AG08395 (cell line): ENCODE data around the gene HHEX.

Experiments
- DNase-seq: peaks from one replicate; pipeline ENCODE4 v3.0.0; 2012; ENCODE audit warnings: mixed read lengths, low spot score

Gene HHEX

DNA sequence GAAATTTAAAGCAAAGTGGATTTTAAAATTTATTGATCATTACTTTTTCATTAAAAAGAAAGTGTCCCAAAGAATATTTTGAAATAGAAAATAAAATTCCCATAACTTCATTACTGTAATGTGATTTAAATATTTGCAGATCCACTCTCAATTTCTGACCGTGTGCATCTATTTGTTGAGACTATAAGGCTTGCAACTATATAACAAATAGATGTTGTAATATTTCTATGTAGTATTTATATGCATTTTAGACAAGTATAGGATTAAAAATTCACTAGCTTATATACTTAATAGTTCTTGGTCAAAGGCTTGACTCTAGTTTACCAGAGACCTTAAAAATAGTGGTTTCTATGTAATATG is 3.8 kb downstream of the HHEX start:
- DNase-seq, result no peak

GRCh38 chr10:92695679-92696605 is 6.2 kb downstream of the HHEX start:
- peak; percentile 65 for DNase-seq

GRCh38 chr10:92696606-92697383 is 7.0 kb downstream of the HHEX start:
- DNase-seq, result no peak

DNA sequence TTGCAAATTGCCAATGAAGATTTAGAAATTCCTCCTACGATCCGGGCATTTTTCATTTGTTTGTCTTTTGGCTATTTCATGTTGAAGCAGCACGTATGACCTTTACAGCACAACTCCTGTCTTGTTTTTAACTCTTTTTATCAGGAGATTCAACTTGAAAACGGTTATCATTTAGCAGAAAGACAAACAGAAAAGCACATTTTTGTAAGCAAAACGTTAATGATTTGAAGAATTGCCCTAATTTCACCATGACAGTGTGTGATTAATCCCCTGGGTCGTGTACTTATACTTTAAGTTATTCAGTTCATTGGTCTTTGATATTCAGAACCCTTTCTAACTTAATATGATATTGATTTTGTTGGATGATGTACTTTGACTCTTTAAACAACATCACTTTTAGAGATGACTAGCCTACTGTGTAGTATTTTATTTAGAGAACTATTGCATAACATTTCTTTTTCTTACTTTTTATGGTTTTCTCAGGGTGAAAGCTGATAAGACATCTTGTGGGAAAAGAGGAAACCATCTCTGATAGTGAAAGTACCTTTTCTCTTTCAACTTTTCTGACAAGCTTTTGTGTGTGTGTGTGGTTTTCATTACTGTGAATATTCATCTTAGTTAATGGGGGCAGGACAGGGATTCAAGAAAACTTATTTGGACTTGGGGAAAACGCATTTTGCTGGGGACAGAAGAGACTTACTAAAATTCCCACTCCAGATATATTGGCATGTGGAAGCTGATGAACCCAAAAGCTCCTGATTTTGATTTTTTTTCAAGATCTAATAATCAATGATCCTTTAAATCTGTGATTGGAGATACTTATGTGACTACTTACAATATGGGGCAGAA is 8.1 kb downstream of the HHEX start:
- DNase-seq, result no peak

GRCh38 chr10:92699193-92699517 is 9.4 kb downstream of the HHEX start:
- DNase-seq, result no peak

DNA sequence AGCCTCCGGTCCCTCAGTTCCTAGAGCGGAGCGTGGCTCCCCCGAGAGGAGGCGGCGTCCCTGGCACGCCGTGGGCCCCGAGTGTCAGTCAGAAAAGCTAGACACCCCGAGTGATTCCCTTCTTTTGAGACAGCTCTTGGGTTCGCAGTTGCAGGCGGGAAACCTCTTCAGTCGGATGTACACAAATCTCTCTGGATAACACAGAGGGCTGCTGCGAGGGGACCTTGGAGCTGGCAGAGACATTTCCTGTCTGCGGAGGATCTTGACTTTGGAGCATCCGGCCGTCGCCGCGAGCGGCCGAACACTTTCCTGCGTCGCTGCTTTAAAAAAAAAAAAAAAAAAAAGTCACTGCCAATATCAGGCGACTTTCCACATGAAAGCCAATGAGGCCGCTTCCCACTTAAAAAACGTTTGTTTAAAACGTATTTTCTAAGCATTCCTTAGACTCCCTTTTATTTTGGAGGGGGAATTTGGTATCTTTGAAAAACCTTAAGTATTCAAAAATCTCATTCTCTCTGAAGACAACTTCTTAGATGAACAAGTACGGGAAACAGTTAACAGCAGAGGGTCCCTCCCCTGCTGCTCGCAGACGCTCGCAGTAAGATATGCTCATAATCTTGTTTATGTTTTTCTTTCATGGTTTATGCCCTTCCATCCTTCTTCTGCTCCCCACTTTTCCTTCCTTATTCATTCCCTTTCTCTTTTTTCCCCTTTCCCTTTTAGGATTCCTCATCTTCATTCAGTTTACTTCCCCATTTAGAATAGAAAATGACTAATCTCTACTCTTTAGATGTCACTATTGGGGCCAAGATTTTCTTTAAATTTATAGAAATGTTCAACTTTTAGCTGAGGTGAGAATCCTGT is 10.0 kb downstream of the HHEX start:
- DNase-seq, result peak; percentile 50

- DNase-seq, result no peak
These were observed 12.7 kb downstream of the HHEX start for GRCh38 chr10:92702301-92702916.

- no peak for DNase-seq
These were observed 22.5 kb downstream of the HHEX start for GRCh38 chr10:92712016-92712889.

DNA sequence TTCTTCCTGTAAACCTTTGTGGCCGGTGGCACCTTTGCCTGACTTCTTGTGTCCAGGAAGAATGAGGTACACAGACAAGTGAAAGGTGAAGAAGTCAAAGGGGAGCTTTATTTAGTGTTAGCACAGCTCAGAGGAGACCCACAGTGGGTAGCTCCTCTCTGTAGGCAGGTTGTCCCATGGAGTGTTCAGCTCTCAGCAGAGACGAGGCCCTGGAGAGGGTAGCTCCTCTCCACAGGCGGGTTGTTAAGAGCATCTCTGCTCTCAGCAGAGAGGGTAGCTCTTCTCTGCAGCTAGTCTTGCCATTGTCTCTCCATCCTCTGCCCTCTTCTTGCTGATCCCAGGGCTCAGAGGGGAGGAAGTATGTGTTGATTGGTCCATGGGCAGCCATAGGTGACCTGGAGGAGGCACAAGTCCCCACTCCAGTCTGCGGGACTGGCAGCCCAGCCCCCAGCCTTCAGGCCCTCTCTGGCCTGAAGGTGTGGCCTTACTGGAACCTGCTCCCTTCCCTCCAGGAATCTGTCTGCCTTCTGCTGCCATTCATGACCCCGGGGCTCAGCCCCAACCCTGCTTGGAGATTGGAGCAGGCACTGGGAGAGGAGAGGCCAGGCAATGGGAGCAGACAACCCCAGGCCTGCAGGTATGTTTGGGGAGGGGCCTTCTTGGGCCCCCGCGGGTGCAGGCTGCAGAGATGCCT is 24.5 kb downstream of the HHEX start:
- DNase-seq, result no peak

DNA sequence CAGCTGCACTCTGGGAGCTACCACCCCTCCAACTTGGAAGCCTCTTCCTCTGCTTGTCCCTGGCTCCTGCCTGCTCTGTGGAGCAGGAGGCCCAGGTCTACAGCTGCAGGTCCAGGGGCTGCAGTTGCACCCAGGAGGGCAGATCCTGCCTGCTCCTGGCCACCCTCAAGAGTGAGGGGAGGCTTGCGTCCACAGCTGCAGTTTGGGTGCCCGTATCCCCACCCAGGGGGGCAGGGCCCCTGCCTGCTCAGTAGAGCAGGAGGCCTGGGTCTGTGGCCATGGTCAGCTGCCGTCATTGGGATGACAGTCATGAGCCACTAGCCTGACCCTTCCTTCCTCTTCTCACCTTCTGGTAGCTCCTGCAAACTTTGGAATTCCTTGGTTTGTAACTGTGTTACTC is 25.1 kb downstream of the HHEX start:
- DNase-seq, result no peak

DNA sequence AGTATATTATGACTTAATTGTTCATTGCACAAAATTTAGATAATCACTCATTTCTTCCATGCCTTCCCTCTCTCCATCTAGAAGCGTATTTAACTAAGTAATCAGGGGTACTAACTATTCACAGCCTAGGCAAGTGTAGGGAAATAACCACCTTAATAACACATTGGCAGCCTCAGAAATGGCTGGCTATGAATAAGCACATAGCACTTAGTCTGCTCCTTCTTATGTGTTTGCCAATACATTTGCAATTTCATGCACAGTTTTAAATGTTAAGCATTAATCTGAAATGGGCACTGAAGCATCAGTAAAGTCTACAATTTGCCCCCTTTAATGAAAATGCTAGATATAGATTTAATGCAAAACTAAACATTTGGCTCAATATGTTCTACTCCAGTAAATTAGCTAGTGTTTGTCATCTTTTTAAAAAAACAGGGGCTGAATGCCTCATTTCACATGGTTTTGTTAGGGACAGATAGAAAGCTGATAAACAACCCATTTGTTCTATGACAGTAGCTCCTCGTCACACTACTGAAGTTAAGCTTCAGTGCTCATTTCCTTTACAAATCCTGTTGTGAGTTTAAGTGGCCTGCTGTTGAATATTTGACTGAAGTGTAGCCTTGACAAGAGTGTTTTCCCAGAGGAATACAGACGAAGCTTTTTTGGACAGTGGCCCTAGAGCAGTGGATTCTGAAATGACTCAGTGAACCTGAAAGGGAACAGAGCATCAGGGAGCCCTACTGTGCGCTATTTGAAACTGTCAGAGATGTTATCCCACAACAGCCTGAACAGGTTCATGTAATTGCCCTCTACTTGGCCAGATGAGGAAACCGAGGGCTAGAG is 30.5 kb downstream of the HHEX start:
- no peak for DNase-seq

GRCh38 chr10:92720831-92721165 is 31.0 kb downstream of the HHEX start:
- DNase-seq, result no peak

GRCh38 chr10:92722349-92722748 is 32.6 kb downstream of the HHEX start:
- DNase-seq, result no peak

DNA sequence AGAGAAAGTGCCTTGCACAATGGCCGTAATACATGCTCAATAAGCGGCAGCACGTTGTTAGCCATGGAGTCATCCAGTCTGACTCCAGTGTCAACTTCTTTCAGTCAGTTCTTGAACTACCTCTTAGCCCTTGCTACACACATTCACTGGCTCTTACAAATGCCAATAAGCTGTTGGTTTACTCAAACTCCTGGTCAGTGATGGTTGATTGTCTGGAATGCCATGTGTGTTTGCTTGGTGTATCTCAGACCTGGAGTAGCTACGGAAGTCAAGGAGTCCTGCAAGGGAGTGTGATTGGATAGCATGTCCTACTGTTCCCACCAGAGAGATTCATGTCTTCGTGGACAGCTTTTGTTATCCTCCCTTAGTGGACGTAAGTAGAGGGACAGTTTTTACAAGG is 37.4 kb downstream of the HHEX start:
- no peak for DNase-seq

GRCh38 chr10:92727550-92727949 is 37.8 kb downstream of the HHEX start:
- DNase-seq, result no peak

- DNase-seq, result no peak
These were observed 40.1 kb downstream of the HHEX start for GRCh38 chr10:92729886-92730285.

- no peak for DNase-seq
These were observed 43.2 kb downstream of the HHEX start for GRCh38 chr10:92732958-92733357.

GRCh38 chr10:92734301-92734700 is 44.5 kb downstream of the HHEX start:
- no peak for DNase-seq

DNA sequence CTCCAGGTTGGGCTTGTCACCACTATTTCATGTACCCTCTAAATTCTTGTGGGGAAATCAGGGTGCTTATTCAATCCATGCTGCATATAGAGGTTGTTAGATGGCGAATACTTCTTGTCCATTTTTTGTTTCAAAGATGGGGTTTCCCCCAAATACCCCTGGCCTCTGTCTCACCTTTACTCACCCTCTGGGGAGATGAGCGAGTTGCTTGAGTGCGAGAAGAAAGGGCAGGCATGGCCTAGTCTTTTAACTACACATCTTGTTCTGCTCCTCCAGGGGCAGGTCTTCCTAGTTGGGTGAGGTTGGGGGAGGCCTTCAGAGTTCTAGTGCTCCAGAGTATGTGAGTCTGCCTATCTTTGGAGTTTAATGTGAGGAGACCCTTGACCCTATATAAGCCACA is 46.2 kb downstream of the HHEX start:
- DNase-seq, result no peak
